ENCODE measurements around the gene ZDHHC14.

The ZDHHC14 gene

GRCh38 chr6:157560691-157561413 lies 179.9 kb downstream of the ZDHHC14 start:
- Histone ChIP-seq H4K20me1 (ENCODE audit: control insufficient read depth, insufficient read depth, low read depth, low read length) (no peaks in the 10 kb centered on the region), H3K4me1 (ENCODE audit: control insufficient read depth, low read length) (peaks cover 96% of the 10 kb centered on the region), H3K27me3 (ENCODE audit: control insufficient read depth, low read length) (no peaks in the 10 kb centered on the region), H3K36me3 (ENCODE audit: control insufficient read depth, low read length) (no peaks in the 10 kb centered on the region), H3K27ac (ENCODE audit: low read depth, low read length) (peak overlapping the region; percentile 95), H3K4me2 (ENCODE audit: low read length) (peak overlapping the region; percentile 91), H3K4me3 (ENCODE audit: low read length) (peak overlapping the region; percentile 49), H3F3A (ENCODE audit: control insufficient read depth, insufficient read depth) (peaks cover 22% of the 10 kb centered on the region), H3K9me3 (ENCODE audit: control insufficient read depth, insufficient read depth, low read length) (no peaks in the 10 kb centered on the region), H3K9me2 (replicated peaks; ENCODE audit: control insufficient read depth, low read length) (no peaks in the 10 kb centered on the region), H3K79me2 (ENCODE audit: control insufficient read depth, low read length) (no peaks in the 10 kb centered on the region)
- no peak for TF ChIP-seq CTCF (IDR thresholded peaks at IDR 0.05; ENCODE audit: low read depth, low read length, poor library complexity, severe bottlenecking)
- TF ChIP-seq EZH2phosphoT487 (IDR thresholded peaks at IDR 0.05; ENCODE audit: borderline replicate concordance, low read length) = no peak

- Histone ChIP-seq H3K4me2 (ENCODE audit: low read length) (peak overlapping the region; percentile 91), H3K27ac (ENCODE audit: low read depth, low read length) (peak overlapping the region; percentile 95), H3F3A (ENCODE audit: control insufficient read depth, insufficient read depth) (peaks cover 20% of the 10 kb centered on the region)
Measured at GRCh38 chr6:157561414-157561790, 180.4 kb downstream of the ZDHHC14 start.

DNA sequence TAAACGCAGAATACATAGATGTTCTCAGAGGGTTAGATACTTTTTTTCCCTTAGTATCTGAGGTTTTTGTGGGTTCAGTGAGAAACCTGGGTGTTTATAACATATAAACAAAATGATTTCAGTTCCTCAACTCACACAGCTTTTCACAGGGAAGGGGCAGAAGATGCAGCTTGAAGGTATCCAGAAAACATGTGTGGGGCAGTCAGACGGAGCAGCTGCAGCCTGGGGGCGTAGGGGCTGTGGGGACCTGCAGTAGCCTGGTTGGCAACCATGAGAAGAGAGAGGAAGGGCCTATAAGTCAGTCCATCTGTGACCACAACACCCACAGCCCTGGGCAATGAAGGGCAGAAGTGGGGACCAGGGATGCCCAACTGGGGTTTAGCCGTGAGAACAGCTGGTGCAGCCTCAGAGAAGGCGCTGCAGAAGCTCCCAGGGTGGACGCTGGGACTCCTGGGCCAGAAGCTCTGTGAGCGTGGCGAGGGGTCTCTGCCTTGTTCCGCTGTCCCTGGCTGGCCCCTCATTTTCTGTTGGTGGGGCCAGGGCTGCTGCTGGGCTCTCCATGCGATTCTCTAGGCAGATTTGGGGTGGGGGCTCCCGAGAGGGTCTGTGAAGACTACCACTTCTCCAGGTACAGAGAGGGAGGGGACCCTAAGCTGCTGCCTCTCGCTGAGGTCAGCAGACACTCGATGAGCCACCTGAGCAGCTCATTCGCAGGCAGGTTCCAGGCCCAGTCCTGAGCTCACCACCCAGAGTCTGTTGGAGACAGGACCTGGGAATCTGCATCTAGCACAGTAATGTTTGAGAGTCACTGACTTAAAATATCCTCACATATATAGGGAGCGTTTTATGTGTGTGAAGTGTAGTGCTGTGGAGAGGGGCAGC lies 181.2 kb downstream of the ZDHHC14 start:
- peak overlapping the region; percentile 91 for H3K4me2 ChIP-seq (ENCODE audit: low read length)
- H3F3A ChIP-seq (ENCODE audit: control insufficient read depth, insufficient read depth) = peaks cover 18% of the 10 kb centered on the region
- H3K4me3 ChIP-seq (ENCODE audit: low read length) = peak overlapping the region; percentile 49
- TF ChIP-seq CTCF (IDR thresholded peaks at IDR 0.05; ENCODE audit: low read depth, low read length, poor library complexity, severe bottlenecking) (no peak), EZH2phosphoT487 (IDR thresholded peaks at IDR 0.05; ENCODE audit: borderline replicate concordance, low read length) (no peak)
- no peaks in the 10 kb centered on the region for H3K27me3 ChIP-seq (ENCODE audit: control insufficient read depth, low read length)
- peaks cover 87% of the 10 kb centered on the region for H3K4me1 ChIP-seq (ENCODE audit: control insufficient read depth, low read length)
- H3K9me3 ChIP-seq (ENCODE audit: control insufficient read depth, insufficient read depth, low read length) = no peaks in the 10 kb centered on the region
- no peaks in the 10 kb centered on the region for H3K9me2 ChIP-seq (replicated peaks; ENCODE audit: control insufficient read depth, low read length)
- H3K36me3 ChIP-seq (ENCODE audit: control insufficient read depth, low read length) = no peaks in the 10 kb centered on the region
- no peaks in the 10 kb centered on the region for H4K20me1 ChIP-seq (ENCODE audit: control insufficient read depth, insufficient read depth, low read depth, low read length)
- H3K27ac ChIP-seq (ENCODE audit: low read depth, low read length) = peak overlapping the region; percentile 95
- H3K79me2 ChIP-seq (ENCODE audit: control insufficient read depth, low read length) = no peaks in the 10 kb centered on the region

More at GRCh38 chr6:157561414-157561790, 180.4 kb downstream of the ZDHHC14 start:
- H3K36me3 ChIP-seq (ENCODE audit: control insufficient read depth, low read length) = no peaks in the 10 kb centered on the region
- H3K27me3 ChIP-seq (ENCODE audit: control insufficient read depth, low read length) = no peaks in the 10 kb centered on the region
- TF ChIP-seq EZH2phosphoT487 (IDR thresholded peaks at IDR 0.05; ENCODE audit: borderline replicate concordance, low read length) (no peak), CTCF (IDR thresholded peaks at IDR 0.05; ENCODE audit: low read depth, low read length, poor library complexity, severe bottlenecking) (no peak)
- H4K20me1 ChIP-seq (ENCODE audit: control insufficient read depth, insufficient read depth, low read depth, low read length) = no peaks in the 10 kb centered on the region
- H3K9me2 ChIP-seq (replicated peaks; ENCODE audit: control insufficient read depth, low read length) = no peaks in the 10 kb centered on the region
- peak overlapping the region; percentile 49 for H3K4me3 ChIP-seq (ENCODE audit: low read length)
- no peaks in the 10 kb centered on the region for H3K79me2 ChIP-seq (ENCODE audit: control insufficient read depth, low read length)
- peaks cover 95% of the 10 kb centered on the region for H3K4me1 ChIP-seq (ENCODE audit: control insufficient read depth, low read length)
- no peaks in the 10 kb centered on the region for H3K9me3 ChIP-seq (ENCODE audit: control insufficient read depth, insufficient read depth, low read length)
